Common myeloid progenitor, CD34-positive (primary cell): ENCODE data around the gene YTHDF2.
"Not testable (repeated sequence)": the region's sequence is repeated elsewhere in the genome, so short reads cannot be mapped to it uniquely, and the experiment has no call there.

Source experiments
- CTCF ChIA-PET: fragments of 350-600 bp; sonication (Branson Sonifier 250); formaldehyde crosslinking; loops from one replicate; lab custom pipeline; 2021; ENCODE audit warnings: antibody characterized with exemption; lab: Charles Lee
- POLR2A ChIA-PET: fragments of 350-600 bp; sonication (Branson Sonifier 250); formaldehyde crosslinking; loops from one replicate; lab custom pipeline; 2021; ENCODE audit warnings: antibody characterized with exemption; lab: Charles Lee
- DNase-seq, 3 donors: peaks; one replicate each; pipeline versions ENCODE4 v3.0.0 to v3.0.0-alpha.2; 2013
- H3K27ac ChIP-seq, 2 experiments: 1 replicate in 1 of 2; 2 replicates in 1 of 2; pipeline ENCODE4 v1.7.0; 2013; ENCODE audit warnings: inconsistent platforms in 2 of 2, low read length in 2 of 2, mild to moderate bottlenecking in 2 of 2, low read depth in 1 of 2, moderate library complexity in 1 of 2; ENCODE audit not compliant: severe bottlenecking in 2 of 2, insufficient read depth in 1 of 2, poor library complexity in 1 of 2
- H3K27me3 ChIP-seq, 5 experiments: replicated peaks in 2 of 5; 1 replicate in 3 of 5; 2 replicates in 2 of 5; pipeline versions ENCODE4 v1.6.1 to v1.7.0; 2013; ENCODE audit warnings: low read length in 4 of 5, mild to moderate bottlenecking in 2 of 5, moderate library complexity in 2 of 5, inconsistent platforms in 1 of 5; ENCODE audit not compliant: insufficient read depth in 5 of 5, control insufficient read depth in 4 of 5
- H3K36me3 ChIP-seq, 4 experiments: 1 replicate in 2 of 4; 2 replicates in 2 of 4; pipeline versions ENCODE4 v1.6.1 to v1.7.0; 2013; ENCODE audit warnings: low read length in 3 of 4, control low read depth in 1 of 4, mild to moderate bottlenecking in 1 of 4; ENCODE audit not compliant: control insufficient read depth in 4 of 4, insufficient read depth in 4 of 4
- H3K4me1 ChIP-seq, 4 experiments: 1 replicate in 3 of 4; 2 replicates in 1 of 4; pipeline versions ENCODE4 v1.6.1 to v1.7.1; 2013; ENCODE audit warnings: low read length in 3 of 4, mild to moderate bottlenecking in 3 of 4, control low read depth in 1 of 4, inconsistent platforms in 1 of 4, moderate library complexity in 1 of 4; ENCODE audit not compliant: control insufficient read depth in 4 of 4, insufficient read depth in 4 of 4; ENCODE audit errors: control extremely low read depth in 1 of 4
- H3K4me3 ChIP-seq, 7 experiments: 1 replicate in 4 of 7; 2 replicates in 3 of 7; pipeline versions ENCODE4 v1.5.1 to v1.7.0; 2013; ENCODE audit warnings: mild to moderate bottlenecking in 7 of 7, low read length in 6 of 7, moderate library complexity in 6 of 7, inconsistent platforms in 2 of 7, low read depth in 2 of 7, control low read depth in 1 of 7; ENCODE audit not compliant: insufficient read depth in 4 of 7, control insufficient read depth in 1 of 7; ENCODE audit errors: extremely low read depth in 1 of 7
- H3K9me3 ChIP-seq, 5 experiments: 1 replicate in 4 of 5; 2 replicates in 1 of 5; pipeline versions ENCODE4 v1.6.1 to v1.7.1; 2013; ENCODE audit warnings: low read length in 4 of 5, mild to moderate bottlenecking in 2 of 5, inconsistent platforms in 1 of 5, low read depth in 1 of 5, moderate library complexity in 1 of 5; ENCODE audit not compliant: control insufficient read depth in 4 of 5, insufficient read depth in 2 of 5; ENCODE audit errors: control extremely low read depth in 1 of 5
- WGBS: methylation state at CpG from one replicate; pipeline ENCODE4 v1.1.5; 2013; ENCODE audit not compliant: insufficient coverage; 5-methylcytosine and 5-hydroxymethylcytosine counted together

YTHDF2 gene

DNA sequence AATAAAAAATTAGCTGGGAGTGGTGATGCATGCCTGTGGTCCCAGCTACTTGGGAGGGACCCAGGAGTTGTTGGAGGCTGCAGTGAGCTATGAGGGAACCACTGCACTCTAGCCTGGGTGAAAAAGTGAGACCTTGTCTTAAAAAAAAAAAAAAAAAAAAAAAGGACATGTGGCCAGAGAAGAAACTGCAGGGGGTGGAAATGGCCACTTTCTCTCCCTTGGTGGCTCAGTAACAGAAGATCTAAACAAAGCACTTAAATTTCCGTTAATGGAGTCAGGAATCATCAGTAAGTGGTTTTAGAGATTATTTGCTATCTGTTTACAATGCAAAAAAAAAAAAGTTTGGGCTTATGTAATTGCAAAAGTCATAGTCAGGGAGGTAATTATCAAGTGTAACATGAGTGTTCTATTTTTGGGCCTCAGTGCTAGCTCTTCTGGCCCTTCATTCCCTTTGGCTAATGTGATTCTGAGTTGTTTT lies 55.9 kb downstream of the YTHDF2 start:
- H3K4me3 ChIP-seq = no peak overlapping the region
- H3K9me3 ChIP-seq = no peaks in the 10 kb centered on the region
- no peaks in the 10 kb centered on the region for H3K4me1 ChIP-seq
- H3K27ac ChIP-seq = no peak overlapping the region
- 100% methylated on average over 1 of the region's 1 CpG for WGBS
- ChIA-PET POLR2A (no interaction called here), CTCF (interaction anchor here (0.6 to 1.5 kb wide), 5 partner anchors 10 to 87 kb away, joined by 3 read pairs; no protein-coding TSS in a partner anchor)
- no peaks in the 10 kb centered on the region for H3K36me3 ChIP-seq
- DNase-seq = peak in 2 of 3 donors; percentile 22 to 23
- peaks cover 0 to 2% (median 0%) of the 10 kb centered on the region in 5 experiments for H3K27me3 ChIP-seq

DNA sequence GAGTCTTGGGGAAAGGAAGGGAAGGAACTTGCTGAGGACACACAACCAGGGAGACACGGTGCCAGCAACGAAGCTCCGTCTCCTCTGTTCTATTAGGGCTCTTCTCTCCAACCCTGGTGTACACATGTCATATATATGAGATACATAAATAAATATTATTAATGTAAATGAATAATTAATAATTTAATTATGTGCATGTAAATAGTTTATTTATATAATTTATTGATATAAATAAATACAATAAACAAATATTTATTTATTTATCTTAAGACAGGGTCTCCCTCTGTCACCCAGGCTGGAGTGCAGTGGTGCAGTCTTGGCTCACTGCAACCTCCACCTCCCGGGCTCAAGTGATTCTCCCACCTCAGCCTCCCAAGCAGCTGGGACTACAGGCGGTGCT lies 57.8 kb downstream of the YTHDF2 start:
- CTCF ChIA-PET = interaction anchor here (1.4 to 1.5 kb wide), 2 partner anchors 12 to 82 kb away, joined by 5 read pairs; no protein-coding TSS in a partner anchor
- POLR2A ChIA-PET, H3K4me1 ChIP-seq, DNase-seq, H3K27me3 ChIP-seq, H3K4me3 ChIP-seq, H3K27ac ChIP-seq, H3K9me3 ChIP-seq, H3K36me3 ChIP-seq: not testable (repeated sequence)
- WGBS = 92% methylated on average over 2 of the region's 5 CpGs

DNA sequence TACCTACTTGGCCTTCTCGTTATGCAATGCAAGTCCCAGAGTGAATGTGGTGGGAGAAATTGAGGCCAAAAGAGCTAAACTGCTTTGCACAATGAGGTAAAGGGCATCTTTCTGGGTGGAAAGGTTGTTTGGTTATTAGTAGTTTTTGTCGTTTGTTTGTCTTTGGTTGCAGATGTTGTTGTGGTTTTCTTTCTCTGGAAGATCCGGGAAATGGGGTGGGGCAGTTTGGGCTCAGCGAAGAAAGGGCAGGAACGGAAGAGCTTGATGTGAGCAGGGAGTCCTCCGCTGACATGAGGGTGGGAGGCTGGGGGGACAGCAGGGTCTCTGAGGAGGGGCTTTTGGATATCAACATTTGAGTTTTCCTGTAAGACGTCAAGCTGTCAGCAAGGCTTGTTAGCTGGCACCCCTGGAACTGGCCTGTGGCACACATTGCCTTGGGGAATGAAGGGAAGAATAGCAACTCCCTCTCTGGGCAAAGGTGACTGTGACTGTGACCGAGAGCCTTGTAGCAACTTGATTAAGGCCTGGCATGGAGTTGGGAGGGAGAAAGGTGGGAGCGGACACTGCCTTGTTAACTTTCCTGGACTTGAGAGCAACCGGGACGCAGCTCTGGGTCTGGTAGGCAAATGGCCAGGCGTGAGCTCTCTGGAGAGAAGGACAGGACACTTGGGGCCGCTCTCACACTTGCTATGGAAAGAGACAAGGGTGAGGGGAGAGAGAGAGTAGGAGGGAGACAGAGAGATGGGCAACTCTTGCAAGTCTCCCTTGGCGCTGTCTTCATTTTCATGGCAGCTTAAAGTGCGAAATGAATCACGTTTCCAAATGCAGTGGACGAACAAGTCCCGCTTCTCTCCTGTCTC lies 59.8 kb downstream of the YTHDF2 start:
- ChIA-PET POLR2A (no interaction called here), CTCF (interaction anchor here (1.0 to 1.5 kb wide), 2 partner anchors 13 to 81 kb away, joined by 3 to 4 read pairs; no protein-coding TSS in a partner anchor)
- Histone ChIP-seq H3K4me1 (peaks cover 0 to 7% (median 3%) of the 10 kb centered on the region in 4 experiments), H3K36me3 (no peaks in the 10 kb centered on the region), H3K27me3 (peaks cover 0 to 2% (median 0%) of the 10 kb centered on the region in 5 experiments), H3K9me3 (no peaks in the 10 kb centered on the region), H3K27ac (no peak overlapping the region), H3K4me3 (no peak overlapping the region)
- no peak for DNase-seq
- 87% methylated on average over 10 of the region's 18 CpGs for WGBS

DNA sequence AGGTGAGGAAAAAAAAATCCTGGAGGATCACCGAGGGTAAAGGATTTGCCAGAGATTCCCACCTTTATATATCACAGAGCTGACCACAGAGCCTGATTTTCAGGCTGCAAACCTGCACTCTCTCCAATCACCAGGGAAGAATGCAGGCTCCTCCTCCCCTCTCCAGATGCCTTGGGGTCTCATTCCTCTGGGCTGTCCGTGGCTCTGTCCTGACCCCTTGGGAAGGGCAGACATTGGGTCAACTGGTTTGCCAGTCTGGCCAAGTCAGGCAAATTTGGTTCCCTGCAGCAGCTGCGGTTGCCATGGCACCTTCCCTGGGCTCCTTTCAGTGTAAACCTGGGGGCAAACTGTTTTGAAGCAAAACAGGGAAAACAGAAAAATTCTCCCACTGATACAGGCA lies 63.6 kb downstream of the YTHDF2 start:
- Histone ChIP-seq H3K36me3 (no peaks in the 10 kb centered on the region), H3K4me1 (peaks cover 0 to 7% (median 3%) of the 10 kb centered on the region in 4 experiments), H3K4me3 (no peak overlapping the region), H3K27ac (no peak overlapping the region), H3K9me3 (no peaks in the 10 kb centered on the region), H3K27me3 (no peaks in the 10 kb centered on the region)
- DNase-seq = no peak
- WGBS = 100% methylated on average over 2 of the region's 3 CpGs
- CTCF ChIA-PET = interaction anchor here (0.6 to 1.2 kb wide), 2 partner anchors 77 to 93 kb away, joined by 3 read pairs; no protein-coding TSS in a partner anchor
- POLR2A ChIA-PET = no interaction called here

DNA sequence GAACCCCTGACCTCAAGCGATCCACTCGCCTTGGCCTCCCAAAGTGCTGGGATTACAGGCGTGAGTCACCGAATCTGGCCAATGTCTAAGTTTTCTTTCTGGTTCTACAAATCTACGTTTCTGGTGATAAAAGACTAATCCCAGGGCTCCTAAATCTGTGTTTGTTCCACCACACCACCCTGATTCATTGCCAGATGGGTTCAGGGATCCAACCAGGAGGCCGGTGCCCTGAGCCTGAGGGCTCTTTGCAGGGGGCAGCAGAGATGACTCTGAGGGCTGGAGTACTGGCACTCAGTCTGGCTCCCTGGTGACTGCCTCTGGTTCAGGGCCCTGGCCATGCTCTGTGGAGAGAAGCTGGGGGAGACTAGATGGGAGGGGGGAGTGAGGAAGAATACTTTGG lies 64.7 kb downstream of the YTHDF2 start:
- POLR2A ChIA-PET = no interaction called here
- no peak overlapping the region for H3K4me3 ChIP-seq
- no peak for DNase-seq
- H3K27ac ChIP-seq = no peak overlapping the region
- WGBS = 100% methylated on average over 4 of the region's 6 CpGs
- H3K27me3 ChIP-seq = no peaks in the 10 kb centered on the region
- CTCF ChIA-PET = no interaction called here
- H3K9me3 ChIP-seq = no peaks in the 10 kb centered on the region
- H3K36me3 ChIP-seq = no peaks in the 10 kb centered on the region
- H3K4me1 ChIP-seq = peaks cover 0 to 7% (median 3%) of the 10 kb centered on the region in 4 experiments

DNA sequence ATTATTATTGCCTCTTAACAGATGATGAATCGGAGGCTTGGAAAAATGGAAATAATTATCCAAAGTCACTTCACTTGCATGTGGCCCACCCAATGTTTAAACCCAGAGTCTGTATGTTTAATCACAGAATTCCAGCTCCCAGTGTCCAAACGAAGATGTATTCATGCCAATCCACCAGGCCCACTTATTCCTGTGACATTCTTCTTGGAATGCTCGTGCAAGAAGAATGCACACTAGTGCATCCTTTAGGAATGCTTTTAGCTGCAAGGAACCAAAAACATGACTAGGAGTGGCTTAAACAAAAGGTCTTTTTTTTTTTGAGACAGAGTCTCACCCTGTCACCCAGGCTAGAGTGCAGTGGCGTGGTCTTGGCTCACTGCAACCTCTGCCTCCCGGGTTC lies 66.3 kb downstream of the YTHDF2 start:
- POLR2A ChIA-PET = no interaction called here
- H3K4me3 ChIP-seq = no peak overlapping the region
- DNase-seq = no peak
- peaks cover 0 to 3% (median 0%) of the 10 kb centered on the region in 5 experiments for H3K27me3 ChIP-seq
- peaks cover 0 to 7% (median 3%) of the 10 kb centered on the region in 4 experiments for H3K4me1 ChIP-seq
- CTCF ChIA-PET = interaction anchor here (0.7 to 1.1 kb wide), 2 partner anchors 18 to 135 kb away, joined by 4 to 7 read pairs; no protein-coding TSS in a partner anchor
- no peaks in the 10 kb centered on the region for H3K9me3 ChIP-seq
- H3K36me3 ChIP-seq = no peaks in the 10 kb centered on the region
- WGBS = 81% methylated on average over 4 of the region's 5 CpGs
- no peak overlapping the region for H3K27ac ChIP-seq

DNA sequence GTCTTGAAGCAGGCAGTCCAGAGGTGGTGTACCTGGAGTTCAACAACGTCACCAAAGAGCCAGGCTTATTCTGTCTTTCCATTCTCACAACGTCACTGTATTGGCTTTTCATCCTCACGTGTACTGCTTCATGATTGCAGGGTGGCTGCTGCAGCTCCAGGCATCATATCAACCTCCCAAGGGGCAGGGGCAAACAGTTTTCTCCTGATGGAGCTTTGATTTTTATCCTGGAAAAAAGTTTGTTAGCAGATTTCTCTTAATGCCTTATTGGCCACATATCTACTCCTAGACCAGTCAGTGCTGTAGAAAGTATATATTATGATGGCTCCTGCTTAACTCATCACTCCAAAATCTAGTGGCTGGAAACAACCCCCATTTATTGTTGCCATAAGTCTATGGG lies 66.9 kb downstream of the YTHDF2 start:
- H3K4me3 ChIP-seq = no peak overlapping the region
- ChIA-PET CTCF (interaction anchor here (0.6 to 1.1 kb wide), 2 partner anchors 19 to 200 kb away, joined by 3 to 7 read pairs; no protein-coding TSS in a partner anchor), POLR2A (no interaction called here)
- peaks cover 0 to 5% (median 2%) of the 10 kb centered on the region in 4 experiments for H3K4me1 ChIP-seq
- WGBS = 100% methylated on average over 3 of the region's 3 CpGs
- no peaks in the 10 kb centered on the region for H3K9me3 ChIP-seq
- H3K36me3 ChIP-seq = no peaks in the 10 kb centered on the region
- no peak overlapping the region for H3K27ac ChIP-seq
- no peak for DNase-seq
- H3K27me3 ChIP-seq = peaks cover 0 to 3% (median 0%) of the 10 kb centered on the region in 5 experiments
